IMR-90 (cell line): ENCODE results near the gene BLVRA. TPM values are rescaled to one million over a fixed set of nuclear protein-coding genes. Genes with fewer than 3 reads are reported as not detected.

Experiments used
- ATAC-seq: fragments of 200-7000 bp; cut with Tn5 transposase; 2 replicates; pipeline ENCODE4 v1.9.1; 2020; ENCODE audit warnings: low read depth, mild to moderate bottlenecking, moderate library complexity
- BruUV-seq: library from RNA; stranded (reverse); fragments of 400-500 nt; replicated peaks from 2 replicates; lab custom pipeline; 2021; lab: Mats Ljungman, UMichigan
- CTCF ChIA-PET: fragments of 300-600 bp; formaldehyde crosslinking; extraction: SDS; loops from one replicate; lab custom pipeline; 2021; ENCODE audit warnings: antibody characterized with exemption; lab: Yijun Ruan, JAX
- POLR2A ChIA-PET: fragments of 300-600 bp; sonication (Branson Sonifier 250); formaldehyde crosslinking; loops from one replicate; lab custom pipeline; 2022; ENCODE audit warnings: antibody characterized with exemption; ENCODE audit not compliant: unreplicated experiment; lab: Charles Lee
- DNase-seq: peaks from one replicate; pipeline ENCODE4 v3.0.0; 2013
- H2AFZ ChIP-seq: replicated peaks from 2 replicates; pipeline ENCODE3; 2013; ENCODE audit warnings: low read length, mild to moderate bottlenecking; ENCODE audit not compliant: poor library complexity
- H2AK5ac ChIP-seq: 2 replicates; pipeline ENCODE4 v1.6.1; 2013; ENCODE audit warnings: low read depth, low read length, inconsistent platforms
- H2AK9ac ChIP-seq: replicated peaks from 2 replicates; pipeline ENCODE3; 2013; ENCODE audit warnings: mild to moderate bottlenecking, low read depth, low read length, moderate library complexity; ENCODE audit not compliant: poor library complexity
- H2BK120ac ChIP-seq: 2 replicates; pipeline ENCODE4 v1.6.1; 2013; ENCODE audit warnings: low read depth, low read length, inconsistent platforms
- H2BK15ac ChIP-seq: 3 replicates; pipeline ENCODE4 v1.6.1; 2013; ENCODE audit warnings: low read depth, low read length, inconsistent platforms
- H2BK20ac ChIP-seq: 2 replicates; pipeline ENCODE4 v1.6.1; 2013; ENCODE audit warnings: low read depth, mild to moderate bottlenecking, inconsistent platforms, low read length, moderate library complexity
- H2BK5ac ChIP-seq: 2 replicates; pipeline ENCODE4 v1.6.1; 2013; ENCODE audit warnings: mild to moderate bottlenecking, low read depth, low read length, inconsistent platforms; ENCODE audit not compliant: poor library complexity, severe bottlenecking
- H3K14ac ChIP-seq: replicated peaks from 2 replicates; pipeline ENCODE4 v1.6.1; 2013; ENCODE audit warnings: low read depth, low read length, inconsistent platforms
- H3K18ac ChIP-seq: 2 replicates; pipeline ENCODE4 v1.6.1; 2013; ENCODE audit warnings: low read depth, low read length, control low read depth
- H3K23ac ChIP-seq: 2 replicates; pipeline ENCODE4 v1.6.1; 2013; ENCODE audit warnings: low read depth, low read length, inconsistent platforms
- H3K27ac ChIP-seq: 2 replicates; pipeline ENCODE4 v1.5.1; 2013; ENCODE audit warnings: mild to moderate bottlenecking, control low read depth, low read length; ENCODE audit not compliant: insufficient read depth
- H3K27me3 ChIP-seq: 2 replicates; pipeline ENCODE4 v1.6.1; 2013; ENCODE audit warnings: low read length; ENCODE audit not compliant: control insufficient read depth, insufficient read depth
- H3K36me3 ChIP-seq: 2 replicates; pipeline ENCODE4 v1.6.1; 2013; ENCODE audit warnings: low read length, mixed read lengths; ENCODE audit not compliant: control insufficient read depth, insufficient read depth
- H3K4ac ChIP-seq: 2 replicates; pipeline ENCODE4 v1.6.1; 2013; ENCODE audit warnings: low read depth, low read length, inconsistent platforms
- H3K4me1 ChIP-seq: 2 replicates; pipeline ENCODE4 v1.6.1; 2013; ENCODE audit warnings: low read length, mixed read lengths; ENCODE audit not compliant: control insufficient read depth, insufficient read depth
- H3K4me2 ChIP-seq: 2 replicates; pipeline ENCODE4 v1.6.1; 2013; ENCODE audit warnings: low read depth, mild to moderate bottlenecking, control low read depth, low read length, moderate library complexity
- H3K4me3 ChIP-seq: 2 replicates; pipeline ENCODE4 v1.5.1; 2013; ENCODE audit warnings: low read depth, mild to moderate bottlenecking, control low read depth, low read length, moderate library complexity; ENCODE audit not compliant: insufficient read depth
- H3K56ac ChIP-seq: 2 replicates; pipeline ENCODE4 v1.6.1; 2013; ENCODE audit warnings: low read length, inconsistent platforms; ENCODE audit not compliant: insufficient read depth; ENCODE audit errors: extremely low read depth
- H3K79me1 ChIP-seq, 2 experiments: 2 replicates each; pipeline ENCODE4 v1.6.1; 2013; ENCODE audit warnings: low read length in 2 of 2, inconsistent platforms in 1 of 2, low read depth in 1 of 2
- H3K9ac ChIP-seq: 2 replicates; pipeline ENCODE4 v1.6.1; 2013; ENCODE audit warnings: low read depth, low read length, control low read depth
- H3K9me1 ChIP-seq: 2 replicates; pipeline ENCODE4 v1.6.1; 2013; ENCODE audit warnings: low read length, inconsistent platforms; ENCODE audit not compliant: insufficient read depth
- H3K9me3 ChIP-seq: 2 replicates; pipeline ENCODE4 v1.6.1; 2013; ENCODE audit warnings: low read length; ENCODE audit not compliant: control insufficient read depth, insufficient read depth
- H4K20me1 ChIP-seq: 2 replicates; pipeline ENCODE4 v1.6.1; 2013; ENCODE audit warnings: low read length, inconsistent platforms; ENCODE audit not compliant: insufficient read depth
- H4K5ac ChIP-seq: 2 replicates; pipeline ENCODE4 v1.6.1; 2013; ENCODE audit warnings: mild to moderate bottlenecking, low read depth, low read length, control low read depth
- H4K8ac ChIP-seq, 2 experiments: 2 replicates each; pipeline ENCODE4 v1.6.1; 2013; ENCODE audit warnings: low read depth in 2 of 2, low read length in 2 of 2, control low read depth in 1 of 2, inconsistent platforms in 1 of 2
- H4K91ac ChIP-seq: 2 replicates; pipeline ENCODE4 v1.6.1; 2013; ENCODE audit warnings: low read depth, low read length, inconsistent platforms; ENCODE audit not compliant: insufficient read depth
- BHLHE40 ChIP-seq: fragments of 150-350 bp; IDR thresholded peaks from 2 replicates; pipeline ENCODE4 v1.6.1; 2016; ENCODE audit warnings: mild to moderate bottlenecking, low read depth, low read length
- CEBPB ChIP-seq: IDR thresholded peaks from 2 replicates; pipeline ENCODE4 v1.6.1; 2012; ENCODE audit warnings: low read depth, low read length, improper control_type of control experiment
- CHD1 ChIP-seq: IDR thresholded peaks from 2 replicates; pipeline ENCODE4 v1.6.1; 2012; ENCODE audit warnings: low read depth, low read length, improper control_type of control experiment
- FOS ChIP-seq: fragments of 150-350 bp; IDR thresholded peaks from 2 replicates; pipeline ENCODE4 v1.6.1; 2016; ENCODE audit warnings: low read depth, low read length
- MAFK ChIP-seq: IDR thresholded peaks from 2 replicates; pipeline ENCODE4 v1.6.1; 2012; ENCODE audit warnings: low read depth, low read length, improper control_type of control experiment
- MAZ ChIP-seq: IDR thresholded peaks from 2 replicates; pipeline ENCODE4 v1.6.1; 2012; ENCODE audit warnings: low read depth, mild to moderate bottlenecking, low read length, improper control_type of control experiment, moderate library complexity, borderline replicate concordance
- MXI1 ChIP-seq: IDR thresholded peaks from 2 replicates; pipeline ENCODE4 v1.6.1; 2012; ENCODE audit warnings: low read depth, mild to moderate bottlenecking, low read length, moderate library complexity, borderline replicate concordance
- NFE2L2 ChIP-seq: fragments of 150-350 bp; IDR thresholded peaks from 2 replicates; pipeline ENCODE4 v1.6.1; 2016; ENCODE audit warnings: low read depth, mild to moderate bottlenecking, low read length
- POLR2A ChIP-seq: IDR thresholded peaks from 2 replicates; pipeline ENCODE4 v1.6.1; 2012; ENCODE audit warnings: mild to moderate bottlenecking, low read depth, low read length
- RAD21 ChIP-seq: IDR thresholded peaks from 2 replicates; pipeline ENCODE4 v1.6.1; 2012; ENCODE audit warnings: low read length, improper control_type of control experiment
- RCOR1 ChIP-seq: IDR thresholded peaks from 2 replicates; pipeline ENCODE4 v1.6.1; 2012; ENCODE audit warnings: mild to moderate bottlenecking, low read length, improper control_type of control experiment; ENCODE audit not compliant: insufficient replicate concordance
- RFX5 ChIP-seq: IDR thresholded peaks from 2 replicates; pipeline ENCODE4 v1.8.0; 2012; ENCODE audit warnings: low read depth, mild to moderate bottlenecking, low read length, moderate library complexity
- SMC3 ChIP-seq: fragments of 150-350 bp; IDR thresholded peaks from 2 replicates; pipeline ENCODE4 v1.6.1; 2016; ENCODE audit warnings: low read depth, mild to moderate bottlenecking, antibody characterized with exemption, low read length, moderate library complexity
- WGBS, 2 experiments: methylation state at CpG; one replicate each; pipeline versions ENCODE4 v1.1.5 to v1.1.7; 2013; ENCODE audit warnings: missing lambda C conversion rate in 2 of 2; ENCODE audit not compliant: insufficient read length in 1 of 2; ENCODE audit errors: extremely low coverage in 2 of 2; 5-methylcytosine and 5-hydroxymethylcytosine counted together
- dilution Hi-C: fragments of 300-500 bp; cut with HindIII; formaldehyde crosslinking; loops from one replicate; pipeline ENCODE4 v1.14.3; 2018; ENCODE audit warnings: low sequenced_read_pairs; ENCODE audit not compliant: unreplicated experiment
- in situ Hi-C: fragments of 300-500 bp; cut with MboI; formaldehyde crosslinking; loops from 3 replicates; pipeline ENCODE4 v1.14.3; 2019; ENCODE audit warnings: low sequenced_read_pairs, inconsistent platforms, mixed read lengths
- intact Hi-C: fragments of 100-400 bp; cut with micrococcal nuclease; formaldehyde crosslinking; loops from 2 replicates; pipeline ENCODE4 v1.10.0; 2022
- polyA plus RNA-seq, 3 experiments: library from polyadenylated mRNA; depleted of rRNA; stranded (reverse); fragments of >200 nt; gene quantifications; 2 replicates each; pipeline ENCODE4 v1.2.3, GENCODE V29; 2012; ENCODE audit warnings: low replicate concordance in 1 of 3
- total RNA-seq: library from RNA; depleted of rRNA; stranded (reverse); fragments of >200 nt; gene quantifications from 2 replicates; pipeline ENCODE4 v1.2.3, GENCODE V29; 2012
- TF ChIP-seq, protein P1 (sequence below): fragments of 150-350 bp; IDR thresholded peaks from 2 replicates; pipeline ENCODE4 v1.6.1; 2016; ENCODE audit warnings: low read depth, mild to moderate bottlenecking, low read length, moderate library complexity, borderline replicate concordance
- TF ChIP-seq, protein P2 (sequence below): conservative IDR thresholded peaks from 2 replicates; pipeline ENCODE4 v1.5.1; 2012; ENCODE audit warnings: mild to moderate bottlenecking, low read depth, low read length, improper control_type of control experiment
- TF ChIP-seq, protein P3 (sequence below): fragments of 150-350 bp; IDR thresholded peaks from 2 replicates; pipeline ENCODE4 v1.6.1; 2017; ENCODE audit warnings: mild to moderate bottlenecking, antibody characterized with exemption, low read length, low read depth

BLVRA gene
- total and polyA plus RNA-seq, 2 of the 4 experiments (the other 2 are of a cell fraction), result 32.3 to 47.1 TPM

DNA sequence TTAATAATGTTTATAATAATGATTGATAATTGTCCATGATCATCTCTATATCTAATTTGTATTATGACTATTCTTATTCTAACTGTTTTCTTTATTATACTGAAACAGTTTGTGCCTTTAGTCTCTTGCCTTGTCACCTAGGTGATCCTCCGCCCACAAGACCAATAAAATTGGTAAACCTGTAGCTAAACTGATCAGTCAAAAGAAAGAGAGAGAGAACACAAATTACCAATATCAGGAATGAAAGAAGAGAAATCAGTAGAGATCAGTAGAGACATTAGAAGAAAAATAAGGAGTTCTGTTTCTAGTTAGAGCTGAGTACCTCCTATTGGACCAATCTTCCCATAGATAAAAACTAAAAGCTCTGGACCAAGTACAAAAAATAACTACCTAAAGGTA is 23.1 kb upstream of the BLVRA start:
- H2AK9ac ChIP-seq, result no peak overlapping the region
- H3K79me1 ChIP-seq, result no peaks in the 10 kb centered on the region
- no peak overlapping the region for H3K23ac ChIP-seq
- no peak overlapping the region for H3K4me2 ChIP-seq
- intact Hi-C loops, result no loop called here
- no peak overlapping the region for H2BK120ac ChIP-seq
- H4K20me1 ChIP-seq, result no peaks in the 10 kb centered on the region
- H4K91ac ChIP-seq, result no peak overlapping the region
- ATAC-seq (no peak), DNase-seq (no peak)
- H2AFZ ChIP-seq, result no peak overlapping the region
- H3K14ac ChIP-seq, result no peak overlapping the region
- H2AK5ac ChIP-seq, result no peak overlapping the region
- 0 out of 2 replicates have a peak, but pooled peaks cover 1% of the 10 kb centered on the region for H3K4me1 ChIP-seq
- TF ChIP-seq RAD21 (no peak), CEBPB (no peak), SMC3 (no peak), MAFK (no peak), FOS (no peak), MAZ (no peak), POLR2A (no peak), NFE2L2 (no peak), MXI1 (no peak), CHD1 (no peak), BHLHE40 (no peak), RFX5 (no peak), RCOR1 (no peak)
- TF ChIP-seq, protein P1, sequence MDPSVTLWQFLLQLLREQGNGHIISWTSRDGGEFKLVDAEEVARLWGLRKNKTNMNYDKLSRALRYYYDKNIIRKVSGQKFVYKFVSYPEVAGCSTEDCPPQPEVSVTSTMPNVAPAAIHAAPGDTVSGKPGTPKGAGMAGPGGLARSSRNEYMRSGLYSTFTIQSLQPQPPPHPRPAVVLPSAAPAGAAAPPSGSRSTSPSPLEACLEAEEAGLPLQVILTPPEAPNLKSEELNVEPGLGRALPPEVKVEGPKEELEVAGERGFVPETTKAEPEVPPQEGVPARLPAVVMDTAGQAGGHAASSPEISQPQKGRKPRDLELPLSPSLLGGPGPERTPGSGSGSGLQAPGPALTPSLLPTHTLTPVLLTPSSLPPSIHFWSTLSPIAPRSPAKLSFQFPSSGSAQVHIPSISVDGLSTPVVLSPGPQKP, result no peak
- TF ChIP-seq, protein P2, sequence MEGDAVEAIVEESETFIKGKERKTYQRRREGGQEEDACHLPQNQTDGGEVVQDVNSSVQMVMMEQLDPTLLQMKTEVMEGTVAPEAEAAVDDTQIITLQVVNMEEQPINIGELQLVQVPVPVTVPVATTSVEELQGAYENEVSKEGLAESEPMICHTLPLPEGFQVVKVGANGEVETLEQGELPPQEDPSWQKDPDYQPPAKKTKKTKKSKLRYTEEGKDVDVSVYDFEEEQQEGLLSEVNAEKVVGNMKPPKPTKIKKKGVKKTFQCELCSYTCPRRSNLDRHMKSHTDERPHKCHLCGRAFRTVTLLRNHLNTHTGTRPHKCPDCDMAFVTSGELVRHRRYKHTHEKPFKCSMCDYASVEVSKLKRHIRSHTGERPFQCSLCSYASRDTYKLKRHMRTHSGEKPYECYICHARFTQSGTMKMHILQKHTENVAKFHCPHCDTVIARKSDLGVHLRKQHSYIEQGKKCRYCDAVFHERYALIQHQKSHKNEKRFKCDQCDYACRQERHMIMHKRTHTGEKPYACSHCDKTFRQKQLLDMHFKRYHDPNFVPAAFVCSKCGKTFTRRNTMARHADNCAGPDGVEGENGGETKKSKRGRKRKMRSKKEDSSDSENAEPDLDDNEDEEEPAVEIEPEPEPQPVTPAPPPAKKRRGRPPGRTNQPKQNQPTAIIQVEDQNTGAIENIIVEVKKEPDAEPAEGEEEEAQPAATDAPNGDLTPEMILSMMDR, result no peak
- TF ChIP-seq, protein P3, sequence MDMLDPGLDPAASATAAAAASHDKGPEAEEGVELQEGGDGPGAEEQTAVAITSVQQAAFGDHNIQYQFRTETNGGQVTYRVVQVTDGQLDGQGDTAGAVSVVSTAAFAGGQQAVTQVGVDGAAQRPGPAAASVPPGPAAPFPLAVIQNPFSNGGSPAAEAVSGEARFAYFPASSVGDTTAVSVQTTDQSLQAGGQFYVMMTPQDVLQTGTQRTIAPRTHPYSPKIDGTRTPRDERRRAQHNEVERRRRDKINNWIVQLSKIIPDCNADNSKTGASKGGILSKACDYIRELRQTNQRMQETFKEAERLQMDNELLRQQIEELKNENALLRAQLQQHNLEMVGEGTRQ, result no peak
- H3K9ac ChIP-seq, result no peak overlapping the region
- H4K5ac ChIP-seq, result no peak overlapping the region
- no peak overlapping the region for H3K4ac ChIP-seq
- in situ Hi-C loops, result no loop called here
- ChIA-PET POLR2A (no interaction called here), CTCF (no interaction called here)
- no peak overlapping the region for H3K56ac ChIP-seq
- no peak overlapping the region for H4K8ac ChIP-seq
- no peak overlapping the region for H2BK20ac ChIP-seq
- BruUV-seq, result no TSS peak
- H2BK5ac ChIP-seq, result no peak overlapping the region
- no CpG with 5 or more reads among the region's 1 CpG for WGBS, 2 experiments
- no peaks in the 10 kb centered on the region for H3K9me3 ChIP-seq
- no peak overlapping the region for H3K4me3 ChIP-seq
- no peak overlapping the region for H2BK15ac ChIP-seq
- no peak overlapping the region for H3K18ac ChIP-seq
- peaks cover 4% of the 10 kb centered on the region; the same call in 1 of the 2 replicates for H3K27me3 ChIP-seq
- no peaks in the 10 kb centered on the region for H3K9me1 ChIP-seq
- no peak overlapping the region for H3K27ac ChIP-seq
- no peaks in the 10 kb centered on the region for H3K36me3 ChIP-seq
- dilution Hi-C loops, result no loop called here
